Astrocyte (in vitro differentiated cells and primary cell): ENCODE measurements around the gene PHC2. TPM values are rescaled to one million over a fixed set of nuclear protein-coding genes. Genes with fewer than 3 reads are reported as not detected.
A peak's percentile ranks its signal among the peaks of the same experiment; 100 is the strongest.

Source experiments
- DNase-seq: peaks from one replicate; pipeline ENCODE4 v3.0.0-alpha.2; 2010; ENCODE audit warnings: low read depth
- FAIRE-seq: peaks from 2 replicates; lab custom pipeline; 2011; peaks lifted over from hg19 to GRCh38; lab: Jason Lieb, UNC
- H2AFZ ChIP-seq: 2 replicates; pipeline ENCODE4 v1.6.0; 2012; ENCODE audit warnings: low read depth, low read length, inconsistent platforms
- H3K27ac ChIP-seq: 2 replicates; pipeline ENCODE4 v1.5.1; 2011; ENCODE audit warnings: low read depth, low read length, inconsistent platforms
- H3K27me3 ChIP-seq: 2 replicates; pipeline ENCODE4 v1.6.0; 2011; ENCODE audit warnings: low read length, inconsistent platforms; ENCODE audit not compliant: insufficient read depth
- H3K36me3 ChIP-seq: 2 replicates; pipeline ENCODE4 v1.5.1; 2011; ENCODE audit warnings: low read length, inconsistent platforms; ENCODE audit not compliant: insufficient read depth
- H3K4me1 ChIP-seq: 2 replicates; pipeline ENCODE4 v1.5.1; 2011; ENCODE audit warnings: low read length, inconsistent platforms; ENCODE audit not compliant: insufficient read depth
- H3K4me2 ChIP-seq: 2 replicates; pipeline ENCODE4 v1.6.0; 2012; ENCODE audit warnings: low read length, inconsistent platforms
- H3K4me3 ChIP-seq: 2 replicates; pipeline ENCODE4 v1.5.1; 2011; ENCODE audit warnings: low read depth, mild to moderate bottlenecking, low read length, inconsistent platforms; ENCODE audit not compliant: insufficient read depth
- H3K79me2 ChIP-seq: 2 replicates; pipeline ENCODE4 v1.6.0; 2012; ENCODE audit warnings: mild to moderate bottlenecking, low read length, inconsistent platforms; ENCODE audit not compliant: insufficient read depth
- H3K9ac ChIP-seq: 2 replicates; pipeline ENCODE4 v1.6.0; 2012; ENCODE audit warnings: mild to moderate bottlenecking, low read length, inconsistent platforms
- H3K9me3 ChIP-seq: 2 replicates; pipeline ENCODE4 v1.5.1; 2012; ENCODE audit warnings: low read depth, mild to moderate bottlenecking, low read length, inconsistent platforms; ENCODE audit not compliant: insufficient read depth
- H4K20me1 ChIP-seq: 2 replicates; pipeline ENCODE4 v1.6.0; 2012; ENCODE audit warnings: low read length, inconsistent platforms; ENCODE audit not compliant: insufficient read depth
- H3K27ac Mint-ChIP-seq: one replicate; pipeline ENCODE4 v1.8.0; 2021; ENCODE audit warnings: mild to moderate bottlenecking, mixed read lengths; ENCODE audit not compliant: unreplicated experiment
- H3K27me3 Mint-ChIP-seq: one replicate; pipeline ENCODE4 v1.8.0; 2021; ENCODE audit warnings: low read depth, mixed read lengths; ENCODE audit not compliant: unreplicated experiment
- H3K36me3 Mint-ChIP-seq: one replicate; pipeline ENCODE4 v1.8.0; 2021; ENCODE audit warnings: low read depth, mixed read lengths; ENCODE audit not compliant: unreplicated experiment
- H3K4me1 Mint-ChIP-seq: one replicate; pipeline ENCODE4 v1.8.0; 2021; ENCODE audit warnings: low read depth, mixed read lengths; ENCODE audit not compliant: unreplicated experiment
- H3K4me3 Mint-ChIP-seq: one replicate; pipeline ENCODE4 v1.8.0; 2021; ENCODE audit warnings: mild to moderate bottlenecking, moderate library complexity, mixed read lengths; ENCODE audit not compliant: unreplicated experiment
- H3K9me3 Mint-ChIP-seq: one replicate; pipeline ENCODE4 v1.8.0; 2021; ENCODE audit warnings: mild to moderate bottlenecking, mixed read lengths; ENCODE audit not compliant: unreplicated experiment
- CTCF ChIP-seq: IDR thresholded peaks from 2 replicates; pipeline ENCODE4 v1.5.1; 2011; ENCODE audit warnings: low read depth, mild to moderate bottlenecking, inconsistent platforms, low read length, moderate library complexity; ENCODE audit not compliant: insufficient read depth
- EZH2 ChIP-seq: IDR thresholded peaks from 2 replicates; pipeline ENCODE4 v1.6.1; 2012; ENCODE audit warnings: mild to moderate bottlenecking, low read length, inconsistent platforms; ENCODE audit not compliant: insufficient read depth
- total RNA-seq: library from RNA; stranded (reverse); gene quantifications from 2 replicates; pipeline ENCODE4 v1.2.1, GENCODE V29; 2021

Gene PHC2
- total RNA-seq, 1 donor from 2014 or later, result 113 TPM

DNA sequence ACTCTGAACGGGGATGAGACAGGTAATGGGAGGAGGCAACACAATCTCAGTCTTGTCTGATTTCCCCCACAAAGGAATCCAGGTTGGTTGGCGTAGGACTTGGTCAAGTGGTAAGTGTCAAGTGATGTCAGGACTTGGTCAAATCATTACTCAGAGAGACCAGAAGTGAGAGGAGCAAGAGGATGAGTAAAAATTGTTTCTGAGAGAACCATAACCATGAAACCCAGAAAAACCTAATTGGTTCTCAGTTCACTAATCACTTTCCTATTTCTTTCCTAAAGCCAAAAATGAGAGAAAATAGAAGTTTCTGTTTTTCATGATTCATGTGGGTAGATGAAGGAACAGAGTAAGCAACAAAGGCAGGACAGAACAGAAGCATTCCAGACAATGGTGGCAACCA lies 5.0 kb downstream of the PHC2 start:
- peaks cover 37% of the 10 kb centered on the region for H3K4me1 ChIP-seq
- no peak overlapping the region for H3K4me3 Mint-ChIP-seq
- H2AFZ ChIP-seq, result no peak overlapping the region
- no peaks in the 10 kb centered on the region for H3K27me3 Mint-ChIP-seq
- H3K4me1 Mint-ChIP-seq, result peaks cover 18% of the 10 kb centered on the region
- peaks cover 71% of the 10 kb centered on the region for H3K79me2 ChIP-seq
- H3K27ac Mint-ChIP-seq, result no peak overlapping the region
- DNase-seq (no peak), FAIRE-seq (no peak)
- H4K20me1 ChIP-seq, result peaks cover 9% of the 10 kb centered on the region
- peaks cover 5% of the 10 kb centered on the region for H3K36me3 Mint-ChIP-seq
- H3K27ac ChIP-seq, result no peak overlapping the region
- TF ChIP-seq CTCF (no peak), EZH2 (no peak)
- no peak overlapping the region for H3K4me2 ChIP-seq
- no peaks in the 10 kb centered on the region for H3K9me3 ChIP-seq
- no peaks in the 10 kb centered on the region for H3K36me3 ChIP-seq
- no peak overlapping the region for H3K9ac ChIP-seq
- H3K9me3 Mint-ChIP-seq, result no peaks in the 10 kb centered on the region
- no peaks in the 10 kb centered on the region for H3K27me3 ChIP-seq
- no peak overlapping the region for H3K4me3 ChIP-seq

GRCh38 chr1:33424610-33425009 lies 6.3 kb downstream of the PHC2 start:
- Mint-ChIP-seq H3K36me3 (peaks cover 5% of the 10 kb centered on the region), H3K9me3 (no peaks in the 10 kb centered on the region), H3K4me3 (no peak overlapping the region), H3K4me1 (peaks cover 20% of the 10 kb centered on the region), H3K27ac (peak overlapping the region; percentile 71), H3K27me3 (no peaks in the 10 kb centered on the region)
- Histone ChIP-seq H3K4me2 (peak overlapping the region; percentile 17), H3K27ac (peak overlapping the region; percentile 83), H2AFZ (no peak overlapping the region), H4K20me1 (peaks cover 4% of the 10 kb centered on the region), H3K4me1 (peaks cover 36% of the 10 kb centered on the region), H3K9me3 (no peaks in the 10 kb centered on the region), H3K9ac (peak overlapping the region; percentile 53), H3K36me3 (no peaks in the 10 kb centered on the region), H3K27me3 (no peaks in the 10 kb centered on the region), H3K4me3 (no peak overlapping the region), H3K79me2 (peaks cover 66% of the 10 kb centered on the region)
- peak; percentile 63 for DNase-seq
- peak; percentile 37 for FAIRE-seq
- TF ChIP-seq CTCF (no peak), EZH2 (no peak)

- Histone ChIP-seq H3K27ac (peak overlapping the region; percentile 83), H3K4me3 (no peak overlapping the region), H3K9ac (peak overlapping the region; percentile 53), H3K79me2 (peaks cover 63% of the 10 kb centered on the region), H2AFZ (no peak overlapping the region), H3K27me3 (no peaks in the 10 kb centered on the region), H3K4me1 (peaks cover 32% of the 10 kb centered on the region), H3K36me3 (no peaks in the 10 kb centered on the region), H3K4me2 (peak overlapping the region; percentile 17), H4K20me1 (peaks cover under 1% of the 10 kb centered on the region), H3K9me3 (no peaks in the 10 kb centered on the region)
- peak; percentile 66 for DNase-seq
- peaks cover 5% of the 10 kb centered on the region for H3K36me3 Mint-ChIP-seq
- no peaks in the 10 kb centered on the region for H3K27me3 Mint-ChIP-seq
- H3K27ac Mint-ChIP-seq, result peak overlapping the region; percentile 71
- peaks cover 2% of the 10 kb centered on the region for H3K9me3 Mint-ChIP-seq
- no peak overlapping the region for H3K4me3 Mint-ChIP-seq
- no peak for FAIRE-seq
- TF ChIP-seq CTCF (no peak), EZH2 (no peak)
- peaks cover 20% of the 10 kb centered on the region for H3K4me1 Mint-ChIP-seq
Observed at GRCh38 chr1:33424205-33424604, 6.7 kb downstream of the PHC2 start.
